Loucy (cell line): Measurements from ENCODE around the gene ANKRD55.
"Not testable (repeated sequence)": the region's sequence is repeated elsewhere in the genome, so short reads cannot be mapped to it uniquely, and the experiment has no call there.

Source experiments
- H2AFZ ChIP-seq: fragments of 200-600 bp; sonication (generic); 2 replicates; pipeline ENCODE4 v1.6.0; 2016; ENCODE audit warnings: antibody characterized with exemption, mild to moderate bottlenecking, low read length, moderate library complexity
- H3F3A ChIP-seq: fragments of 200-600 bp; 2 replicates; pipeline ENCODE4 v1.6.0; 2016; ENCODE audit warnings: antibody characterized with exemption, low read depth, mild to moderate bottlenecking
- H3K27me3 ChIP-seq: fragments of 200-600 bp; sonication (generic); 2 replicates; pipeline ENCODE4 v1.6.1; 2014; ENCODE audit warnings: low read length, mild to moderate bottlenecking; ENCODE audit not compliant: insufficient read depth, poor library complexity, severe bottlenecking
- H3K36me3 ChIP-seq: fragments of 200-600 bp; sonication (generic); 2 replicates; pipeline ENCODE4 v1.6.1; 2016; ENCODE audit warnings: low read length; ENCODE audit not compliant: insufficient read depth
- H3K4me1 ChIP-seq: fragments of 200-600 bp; sonication (generic); 2 replicates; pipeline ENCODE4 v1.5.1; 2014; ENCODE audit warnings: low read length, mild to moderate bottlenecking; ENCODE audit not compliant: insufficient read depth, poor library complexity, severe bottlenecking
- H3K4me2 ChIP-seq: fragments of 200-600 bp; sonication (generic); 2 replicates; pipeline ENCODE4 v1.6.0; 2014; ENCODE audit warnings: antibody characterized with exemption, low read length, low read depth, mild to moderate bottlenecking; ENCODE audit not compliant: poor library complexity, severe bottlenecking
- H3K4me3 ChIP-seq: fragments of 200-600 bp; sonication (generic); 2 replicates; pipeline ENCODE4 v1.5.1; 2014; ENCODE audit warnings: low read length, mild to moderate bottlenecking, mixed read lengths; ENCODE audit not compliant: poor library complexity, severe bottlenecking
- H3K79me2 ChIP-seq: fragments of 200-600 bp; sonication (generic); 2 replicates; pipeline ENCODE4 v1.6.1; 2014; ENCODE audit warnings: low read length; ENCODE audit not compliant: insufficient read depth
- H3K9ac ChIP-seq: fragments of 200-600 bp; sonication (generic); 2 replicates; pipeline ENCODE4 v1.6.0; 2014; ENCODE audit warnings: mild to moderate bottlenecking, low read depth, low read length, moderate library complexity; ENCODE audit not compliant: poor library complexity, severe bottlenecking
- H3K9me2 ChIP-seq: fragments of 200-600 bp; sonication (generic); replicated peaks from 2 replicates; pipeline ENCODE4 v1.6.1; 2016; ENCODE audit warnings: low read depth, low read length, mixed read lengths
- H3K9me3 ChIP-seq: fragments of 200-600 bp; sonication (generic); 2 replicates; pipeline ENCODE4 v1.6.1; 2014; ENCODE audit warnings: mild to moderate bottlenecking, antibody characterized with exemption, low read length, low read depth; ENCODE audit not compliant: insufficient read depth
- H4K20me1 ChIP-seq: fragments of 200-600 bp; sonication (generic); 2 replicates; pipeline ENCODE4 v1.6.0; 2014; ENCODE audit warnings: antibody characterized with exemption, low read length, mild to moderate bottlenecking; ENCODE audit not compliant: insufficient read depth, poor library complexity, severe bottlenecking
- EZH2phosphoT487 ChIP-seq: fragments of 200-600 bp; IDR thresholded peaks from 2 replicates; pipeline ENCODE4 v1.6.1; 2018; ENCODE audit warnings: antibody characterized with exemption, mild to moderate bottlenecking, moderate library complexity, borderline replicate concordance
- TF ChIP-seq, protein P1 (sequence below): fragments of 200-600 bp; sonication (generic); conservative IDR thresholded peaks from 2 replicates; pipeline ENCODE4 v1.5.1; 2014; ENCODE audit warnings: mild to moderate bottlenecking, antibody characterized with exemption, low read length

The ANKRD55 gene

DNA sequence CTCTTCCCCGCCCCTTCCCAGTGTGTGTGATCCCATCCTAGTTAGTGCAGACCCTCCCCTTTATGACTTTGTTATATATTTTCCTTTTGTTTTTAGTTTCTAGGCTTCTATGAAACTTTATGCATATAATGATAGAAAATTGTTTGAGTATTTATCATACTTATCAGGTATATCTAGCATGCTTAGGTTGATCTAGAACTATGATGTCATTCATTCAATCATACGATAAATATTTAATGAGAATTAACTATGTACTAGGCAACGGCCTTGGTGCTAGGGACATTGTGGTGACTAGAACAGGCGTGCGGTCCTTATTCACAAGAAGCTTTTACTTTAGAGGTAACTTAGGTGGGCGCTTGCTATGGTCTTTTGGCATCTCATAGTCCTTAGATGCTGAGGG is 13.6 kb upstream of the ANKRD55 start:
- Histone ChIP-seq H3K4me1 (no peaks in the 10 kb centered on the region), H3K4me2 (no peak overlapping the region), H4K20me1 (no peaks in the 10 kb centered on the region), H2AFZ (no peak overlapping the region), H3F3A (no peaks in the 10 kb centered on the region), H3K9ac (no peak overlapping the region), H3K36me3 (no peaks in the 10 kb centered on the region), H3K4me3 (no peak overlapping the region), H3K79me2 (no peaks in the 10 kb centered on the region), H3K27me3 (no peaks in the 10 kb centered on the region), H3K9me2 (no peaks in the 10 kb centered on the region), H3K9me3 (peaks cover 9% of the 10 kb centered on the region; the same call in 1 of the 2 replicates)
- no peak for TF ChIP-seq EZH2phosphoT487
- TF ChIP-seq, protein P1, sequence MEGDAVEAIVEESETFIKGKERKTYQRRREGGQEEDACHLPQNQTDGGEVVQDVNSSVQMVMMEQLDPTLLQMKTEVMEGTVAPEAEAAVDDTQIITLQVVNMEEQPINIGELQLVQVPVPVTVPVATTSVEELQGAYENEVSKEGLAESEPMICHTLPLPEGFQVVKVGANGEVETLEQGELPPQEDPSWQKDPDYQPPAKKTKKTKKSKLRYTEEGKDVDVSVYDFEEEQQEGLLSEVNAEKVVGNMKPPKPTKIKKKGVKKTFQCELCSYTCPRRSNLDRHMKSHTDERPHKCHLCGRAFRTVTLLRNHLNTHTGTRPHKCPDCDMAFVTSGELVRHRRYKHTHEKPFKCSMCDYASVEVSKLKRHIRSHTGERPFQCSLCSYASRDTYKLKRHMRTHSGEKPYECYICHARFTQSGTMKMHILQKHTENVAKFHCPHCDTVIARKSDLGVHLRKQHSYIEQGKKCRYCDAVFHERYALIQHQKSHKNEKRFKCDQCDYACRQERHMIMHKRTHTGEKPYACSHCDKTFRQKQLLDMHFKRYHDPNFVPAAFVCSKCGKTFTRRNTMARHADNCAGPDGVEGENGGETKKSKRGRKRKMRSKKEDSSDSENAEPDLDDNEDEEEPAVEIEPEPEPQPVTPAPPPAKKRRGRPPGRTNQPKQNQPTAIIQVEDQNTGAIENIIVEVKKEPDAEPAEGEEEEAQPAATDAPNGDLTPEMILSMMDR: no peak

DNA sequence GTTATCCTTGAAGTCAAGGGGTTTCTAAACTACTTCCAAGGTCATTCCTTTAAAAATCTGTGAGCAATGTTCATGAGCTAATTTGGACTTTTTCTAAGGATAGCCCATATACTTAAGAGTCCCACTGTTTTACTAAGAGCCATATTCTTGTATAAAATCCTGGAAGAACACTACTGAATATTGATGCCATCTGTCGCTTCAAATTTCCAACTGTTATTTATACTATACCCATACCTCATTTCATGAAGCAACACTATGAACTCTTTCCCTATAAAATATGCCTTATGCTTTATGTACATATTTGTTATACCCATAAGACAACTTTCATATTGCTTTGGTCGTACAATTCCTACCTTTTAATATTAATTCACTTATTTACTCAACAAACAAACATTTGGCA is 12.4 kb upstream of the ANKRD55 start:
- no peak overlapping the region for H3K4me3 ChIP-seq
- no peaks in the 10 kb centered on the region for H3K9me2 ChIP-seq
- H3K9me3 ChIP-seq: peaks cover 9% of the 10 kb centered on the region; the same call in 1 of the 2 replicates
- no peaks in the 10 kb centered on the region for H3F3A ChIP-seq
- no peaks in the 10 kb centered on the region for H3K36me3 ChIP-seq
- no peak overlapping the region for H3K9ac ChIP-seq
- H3K4me1 ChIP-seq: no peaks in the 10 kb centered on the region
- TF ChIP-seq EZH2phosphoT487: no peak
- TF ChIP-seq, protein P1: no peak
- no peak overlapping the region for H3K4me2 ChIP-seq
- H4K20me1 ChIP-seq: no peaks in the 10 kb centered on the region
- no peaks in the 10 kb centered on the region for H3K27me3 ChIP-seq
- no peaks in the 10 kb centered on the region for H3K79me2 ChIP-seq
- no peak overlapping the region for H2AFZ ChIP-seq

DNA sequence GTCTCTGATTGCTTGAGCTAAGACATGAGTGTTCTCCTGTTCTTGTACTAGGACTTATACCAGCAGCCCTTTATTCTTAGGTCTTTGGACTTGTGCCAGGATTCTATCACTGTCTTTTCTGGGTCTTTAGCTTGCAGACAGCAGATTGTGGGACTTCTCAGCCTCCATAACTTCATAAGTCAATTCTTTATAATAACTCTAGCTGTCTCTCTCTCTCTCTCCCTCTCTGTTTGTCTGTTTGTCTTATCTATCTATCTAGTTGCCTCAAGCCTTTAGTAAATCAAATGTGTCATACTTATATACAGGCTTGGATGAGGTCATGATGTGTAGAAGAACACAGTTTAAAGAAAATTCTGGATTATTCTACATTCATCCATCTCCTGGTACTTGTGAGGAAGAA is 11.5 kb upstream of the ANKRD55 start:
- Histone ChIP-seq H3F3A (no peaks in the 10 kb centered on the region), H3K9ac (no peak overlapping the region)

DNA sequence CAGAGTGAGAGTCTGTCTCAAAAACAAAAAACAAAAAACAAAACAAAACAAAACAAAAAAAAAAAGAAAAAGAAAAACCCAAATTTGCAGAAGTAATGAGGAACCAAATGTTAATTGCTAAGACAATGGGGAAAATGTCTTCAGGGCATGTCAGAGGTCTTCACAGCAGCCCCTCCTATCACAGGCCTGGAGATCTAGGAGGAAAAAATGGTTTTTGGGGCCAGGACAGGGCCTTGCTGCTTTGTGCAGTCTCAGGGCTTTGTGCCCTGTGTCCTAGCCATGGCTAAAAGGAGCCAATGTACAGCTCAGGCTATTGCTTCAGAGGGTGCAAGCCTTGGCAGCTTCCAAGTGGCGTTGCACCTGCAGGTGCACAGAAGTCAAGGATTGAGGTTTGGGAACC is 9.1 kb upstream of the ANKRD55 start:
- not testable (repeated sequence) for H3K9me2 ChIP-seq, H3K9ac ChIP-seq, H3K4me3 ChIP-seq, H3K79me2 ChIP-seq, H3K27me3 ChIP-seq, H3K4me1 ChIP-seq, H3K36me3 ChIP-seq, H3K9me3 ChIP-seq, H2AFZ ChIP-seq, H3F3A ChIP-seq, H3K4me2 ChIP-seq, H4K20me1 ChIP-seq

More for the DNA sequence above, 11.5 kb upstream of the ANKRD55 start:
- Histone ChIP-seq H3K9me2 (no peaks in the 10 kb centered on the region), H3K4me1 (no peaks in the 10 kb centered on the region), H3K36me3 (no peaks in the 10 kb centered on the region), H2AFZ (no peak overlapping the region), H3K4me3 (no peak overlapping the region), H3K27me3 (no peaks in the 10 kb centered on the region), H4K20me1 (no peaks in the 10 kb centered on the region), H3K79me2 (no peaks in the 10 kb centered on the region), H3K4me2 (no peak overlapping the region), H3K9me3 (peaks cover 9% of the 10 kb centered on the region; the same call in 1 of the 2 replicates)
- TF ChIP-seq, protein P1: no peak
- TF ChIP-seq EZH2phosphoT487: no peak
